ENCODE measurements around the gene CTDP1.
"Not testable (repeated sequence)": the region's sequence is repeated elsewhere in the genome, so short reads cannot be mapped to it uniquely, and the experiment has no call there.

The CTDP1 gene

GRCh38 chr18:79740521-79741361, 61.1 kb downstream of the CTDP1 start:
- DNase-seq (ENCODE audit: low spot score): no peak

DNA sequence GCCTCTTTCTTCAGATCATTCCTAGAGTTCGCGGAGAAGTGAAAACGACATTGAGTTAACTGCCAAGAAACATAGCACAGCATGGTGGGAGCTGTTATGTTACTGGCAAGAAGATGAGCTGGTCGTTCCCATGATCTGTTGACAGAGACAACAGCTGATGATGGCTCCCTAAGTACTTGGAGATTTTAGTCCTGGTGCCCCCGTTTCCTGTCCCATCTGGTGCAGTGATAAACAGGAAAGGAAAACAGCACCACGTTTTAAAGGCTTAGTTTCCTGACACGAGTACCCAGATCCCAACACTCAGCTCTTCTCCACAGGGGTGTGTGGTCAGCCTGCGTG, 61.7 kb downstream of the CTDP1 start:
- DNase-seq (ENCODE audit: low spot score): no peak

GRCh38 chr18:79742076-79742475, 62.5 kb downstream of the CTDP1 start:
- DNase-seq (ENCODE audit: low spot score): no peak

- no peak for DNase-seq (ENCODE audit: low spot score)
These were observed 65.0 kb downstream of the CTDP1 start for GRCh38 chr18:79744625-79745024.

- no peak for DNase-seq (ENCODE audit: low spot score)
These were observed 67.1 kb downstream of the CTDP1 start for GRCh38 chr18:79746730-79747129.

DNA sequence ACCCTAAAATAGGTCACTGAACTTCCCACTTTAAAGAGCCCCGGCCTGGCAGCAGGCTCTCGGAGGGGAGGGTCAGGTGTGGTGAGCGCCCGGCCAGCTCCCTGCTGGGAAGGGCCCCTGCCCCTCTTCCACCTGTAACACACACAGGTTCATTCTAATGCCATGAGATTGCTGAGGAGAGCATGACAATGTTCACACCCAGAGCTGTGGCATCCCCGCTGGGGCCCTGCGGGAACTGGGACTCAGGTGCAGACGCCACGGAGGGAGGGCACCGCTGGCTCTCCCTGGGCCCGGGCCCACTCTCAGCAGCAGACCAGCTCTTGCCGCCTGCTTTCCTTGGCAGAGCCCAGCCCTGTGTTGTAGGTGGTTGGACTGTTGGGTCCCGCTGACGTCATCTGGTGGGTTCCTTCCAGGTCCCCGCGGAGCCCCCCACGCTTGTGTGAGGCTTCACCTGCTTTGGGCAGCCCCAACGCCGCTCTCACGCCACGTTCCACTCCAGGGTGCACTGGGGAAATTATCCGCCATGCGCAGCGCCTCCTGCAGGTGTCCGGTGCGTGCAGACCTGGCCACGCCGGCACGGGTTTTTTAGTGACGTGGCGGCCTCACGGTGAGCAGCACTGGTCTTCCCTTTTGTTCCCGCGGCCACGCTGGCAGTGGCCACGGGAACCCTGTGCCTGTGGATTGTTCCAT, 67.7 kb downstream of the CTDP1 start:
- no peak for DNase-seq (ENCODE audit: low spot score)

DNA sequence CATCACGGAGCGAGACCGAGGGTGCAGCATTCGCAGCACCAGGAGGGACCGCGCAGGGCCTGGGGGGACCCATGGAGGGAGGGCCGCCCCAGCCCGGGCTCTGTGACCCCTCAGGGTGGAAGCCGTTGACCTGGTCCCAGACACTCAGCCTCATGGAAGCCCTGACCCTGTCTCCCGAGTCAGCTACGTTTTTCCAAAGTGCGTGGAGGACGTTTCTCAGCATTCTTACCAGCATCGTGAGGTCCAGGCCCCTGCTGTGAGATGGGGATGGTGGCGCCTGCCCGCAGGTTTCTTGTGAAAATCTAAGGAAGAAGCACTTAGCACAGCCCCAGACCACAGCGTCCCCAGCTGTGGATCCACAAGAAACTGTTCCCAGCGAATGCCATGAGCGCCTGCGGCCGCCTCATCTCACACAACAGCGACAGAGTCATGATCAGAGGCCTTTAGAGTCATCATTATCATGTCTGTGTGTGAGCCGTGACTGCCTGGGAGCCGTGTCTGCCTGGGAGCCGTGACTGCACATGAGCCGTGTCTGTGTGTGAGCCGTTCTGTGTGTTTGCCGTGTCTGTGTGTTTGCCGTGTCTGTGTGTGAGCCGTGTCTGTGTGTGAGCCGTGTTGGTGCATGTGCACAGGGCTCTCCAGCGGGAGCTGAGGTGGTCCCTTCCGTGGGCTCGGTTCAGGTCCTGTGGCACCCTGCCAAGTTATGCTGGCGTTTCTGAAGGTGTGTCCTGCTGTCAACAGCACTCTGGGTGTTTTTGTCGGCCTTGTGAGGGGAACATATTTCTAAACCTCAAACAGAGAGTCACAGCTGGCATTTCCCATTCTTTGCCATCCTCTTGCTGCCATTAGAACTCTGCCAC, 68.9 kb downstream of the CTDP1 start:
- DNase-seq (ENCODE audit: low spot score): no peak

DNA sequence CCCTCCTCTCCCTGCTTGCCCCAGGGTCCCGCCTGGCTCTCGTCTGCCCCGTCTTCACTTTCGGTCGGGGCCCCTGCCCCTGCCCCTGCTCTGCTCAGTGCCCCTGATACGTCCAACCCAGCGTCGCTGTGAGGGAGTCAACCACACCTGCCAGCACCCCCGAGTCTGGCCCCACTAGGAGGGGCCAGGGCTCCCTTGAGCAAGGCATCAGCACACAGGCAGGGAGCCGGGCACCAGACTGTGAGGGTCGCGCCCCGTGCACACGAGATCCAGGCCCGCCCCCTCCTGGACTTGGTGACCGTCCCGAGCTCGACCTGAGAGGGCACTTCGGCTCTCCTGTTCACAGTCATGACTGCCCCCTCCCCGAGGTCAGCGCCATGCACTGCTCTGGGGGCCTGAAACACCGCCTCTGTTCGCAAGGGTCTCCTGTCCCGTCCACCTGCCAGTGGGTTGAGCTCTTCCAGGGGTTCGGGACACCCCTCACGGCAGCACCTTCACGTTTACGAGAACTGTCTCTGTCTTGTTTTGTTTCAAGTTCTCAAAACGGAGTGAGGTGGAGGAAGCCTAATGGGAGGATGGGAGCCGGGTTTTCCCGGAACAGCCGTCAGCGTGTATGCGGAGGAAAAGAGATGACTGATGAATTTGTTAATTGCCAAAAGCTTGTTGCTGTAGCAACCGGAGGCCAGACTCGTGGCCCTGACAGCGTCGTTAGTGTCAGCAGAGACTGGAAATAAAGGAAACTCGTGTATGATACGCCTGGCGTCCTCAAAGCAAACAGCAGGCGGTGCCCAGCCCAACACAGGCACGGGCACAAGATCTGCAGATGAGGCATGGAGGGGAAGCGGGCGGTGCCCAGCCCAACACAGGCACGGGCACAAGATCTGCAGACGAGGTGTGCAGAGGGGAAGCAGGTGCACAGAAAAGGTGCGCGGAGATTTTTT, 69.9 kb downstream of the CTDP1 start:
- no peak for DNase-seq (ENCODE audit: low spot score)

- no peak for DNase-seq (ENCODE audit: low spot score)
These were observed 71.5 kb downstream of the CTDP1 start for GRCh38 chr18:79750980-79751571.

DNA sequence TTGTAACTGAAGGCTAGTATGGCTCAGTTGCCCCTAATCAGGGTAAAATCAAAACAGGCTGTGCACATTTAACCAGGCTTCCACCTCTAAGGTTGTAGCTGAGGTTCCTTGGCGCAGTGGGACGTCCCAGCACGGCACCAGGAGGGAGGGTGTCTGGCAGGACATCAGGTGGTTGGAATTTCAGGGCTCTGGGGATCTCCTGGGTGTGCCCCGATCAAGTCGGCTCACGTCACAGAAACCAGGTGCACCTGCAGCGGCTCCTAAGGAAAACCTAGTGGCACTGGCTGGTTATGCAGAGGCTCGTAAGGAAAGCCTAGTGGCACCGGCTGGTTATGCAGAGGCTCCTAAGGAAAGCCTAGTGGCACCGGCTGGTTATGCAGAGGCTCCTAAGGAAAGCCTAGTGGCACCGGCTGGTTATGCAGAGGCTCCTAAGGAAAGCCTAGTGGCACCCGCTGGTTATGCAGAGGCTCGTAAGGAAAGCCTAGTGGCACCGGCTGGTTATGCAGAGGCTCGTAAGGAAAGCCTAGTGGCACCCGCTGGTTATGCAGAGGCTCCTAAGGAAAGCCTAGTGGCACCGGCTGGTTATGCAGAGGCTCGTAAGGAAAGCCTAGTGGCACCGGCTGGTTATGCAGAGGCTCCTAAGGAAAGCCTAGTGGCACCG, 72.4 kb downstream of the CTDP1 start:
- not testable (repeated sequence) for DNase-seq (ENCODE audit: low spot score)

DNA sequence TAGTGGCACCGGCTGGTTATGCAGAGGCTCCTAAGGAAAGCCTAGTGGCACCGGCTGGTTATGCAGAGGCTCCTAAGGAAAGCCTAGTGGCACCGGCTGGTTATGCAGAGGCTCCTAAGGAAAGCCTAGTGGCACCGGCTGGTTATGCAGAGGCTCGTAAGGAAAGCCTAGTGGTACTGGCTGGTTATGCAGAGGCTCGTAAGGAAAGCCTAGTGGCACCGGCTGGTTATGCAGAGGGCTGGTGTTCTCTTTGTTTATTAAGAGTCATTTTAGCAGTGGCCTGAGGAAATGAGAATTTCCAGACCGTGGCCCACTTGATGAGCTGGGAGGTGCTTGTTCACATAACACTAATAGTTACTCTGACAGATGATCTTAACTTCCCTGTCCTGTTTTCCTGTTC, 73.3 kb downstream of the CTDP1 start:
- not testable (repeated sequence) for DNase-seq (ENCODE audit: low spot score)

- DNase-seq (ENCODE audit: low spot score): no peak
These were observed 73.8 kb downstream of the CTDP1 start for GRCh38 chr18:79753391-79753851.

DNA sequence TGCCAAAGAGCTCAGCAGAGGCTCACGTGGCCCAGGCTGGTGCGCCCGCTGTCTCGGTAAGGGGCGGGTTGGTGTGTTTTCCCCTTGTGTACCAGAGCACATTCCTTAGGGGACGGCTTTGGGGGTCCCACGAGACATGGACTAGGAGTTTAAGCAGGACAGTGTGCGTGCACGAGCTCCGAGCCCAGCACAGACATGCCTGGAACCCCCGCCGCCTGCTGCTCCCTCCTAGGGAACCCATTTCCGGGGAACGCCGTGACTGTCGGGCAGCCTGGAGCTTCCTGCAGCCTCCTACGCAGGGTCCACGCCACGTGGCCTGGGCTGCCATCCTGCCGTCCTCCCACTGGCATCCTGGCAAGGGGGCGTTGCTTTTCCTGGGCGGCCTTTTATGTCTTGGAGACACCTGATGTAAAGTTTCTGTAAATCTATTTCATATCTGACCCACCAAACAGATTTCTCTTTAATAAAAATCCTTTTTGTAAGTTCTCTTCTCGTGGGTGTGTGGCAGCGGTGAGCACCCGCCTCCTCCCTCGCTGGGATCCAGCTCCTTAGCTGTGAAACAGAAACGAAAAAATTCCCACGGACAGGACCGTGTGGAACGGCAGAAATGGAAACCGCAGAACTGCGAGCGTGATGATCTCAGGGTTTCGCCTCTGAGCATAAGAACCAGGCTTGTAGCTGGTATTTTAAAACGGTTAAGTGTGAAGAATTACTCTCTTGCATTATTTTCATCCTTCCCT, 74.6 kb downstream of the CTDP1 start:
- DNase-seq (ENCODE audit: low spot score): no peak

DNA sequence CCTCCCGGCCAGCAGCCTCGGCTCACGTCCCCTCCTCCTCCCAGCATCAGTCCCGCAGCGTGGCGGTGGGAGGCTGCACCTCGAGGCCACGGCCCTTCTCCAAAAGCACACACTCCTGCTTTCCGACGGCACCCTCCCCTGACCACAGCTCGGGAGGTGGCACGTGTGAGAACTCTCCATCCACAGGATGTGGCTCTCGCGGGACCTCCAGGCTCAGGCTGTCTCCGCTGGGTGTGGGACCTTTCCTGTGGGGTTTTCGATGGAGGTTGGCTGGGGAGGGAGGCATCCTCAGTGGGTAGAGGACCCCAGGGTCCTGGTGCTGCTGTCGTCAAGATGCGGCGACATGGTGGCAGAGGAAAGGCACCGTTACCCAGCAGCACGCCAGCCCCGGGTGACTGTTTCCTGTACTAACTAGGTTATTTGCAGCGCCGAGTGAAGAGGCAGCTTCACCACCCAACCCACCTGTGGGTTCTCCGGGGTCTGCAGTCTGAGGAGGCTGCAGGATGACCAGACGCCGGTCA, 75.3 kb downstream of the CTDP1 start:
- no peak for DNase-seq (ENCODE audit: low spot score)

DNA sequence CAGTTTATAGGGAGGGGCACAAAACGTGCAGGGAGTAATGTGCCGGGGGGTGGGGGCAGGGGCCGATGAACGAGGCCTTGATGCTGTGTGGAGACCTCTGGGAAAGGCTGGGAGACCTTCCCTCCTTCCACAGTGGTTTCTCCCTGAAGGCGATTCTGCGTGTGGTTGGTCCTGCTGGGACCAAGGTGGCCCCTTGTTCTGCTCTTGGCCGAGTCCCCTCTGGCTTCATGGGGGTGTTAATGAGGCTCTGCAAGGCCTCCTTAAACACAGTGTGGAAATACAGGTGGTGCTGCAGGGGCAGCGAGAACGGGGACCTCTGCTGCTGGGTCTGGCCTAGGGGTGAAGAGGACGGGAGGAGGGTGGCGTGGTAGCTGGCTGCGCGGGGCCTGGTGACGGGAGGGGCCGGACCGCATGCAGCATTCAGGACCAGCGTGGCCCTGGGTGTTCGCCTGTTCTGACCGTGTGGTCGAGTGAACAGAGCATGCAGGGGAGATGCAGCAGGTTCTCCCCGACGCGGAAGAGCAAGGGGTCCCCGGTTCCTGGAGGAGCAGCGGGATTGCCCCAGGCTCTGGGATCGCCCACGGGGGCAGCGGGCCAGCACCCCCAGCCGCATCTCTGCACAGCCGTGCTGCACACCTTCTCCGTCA, 76.0 kb downstream of the CTDP1 start:
- DNase-seq (ENCODE audit: low spot score): no peak

- DNase-seq (ENCODE audit: low spot score): no peak
These were observed 76.5 kb downstream of the CTDP1 start for GRCh38 chr18:79756143-79756500.

GRCh38 chr18:79756826-79757225, 77.2 kb downstream of the CTDP1 start:
- DNase-seq (ENCODE audit: low spot score): no peak

- DNase-seq (ENCODE audit: low spot score): no peak
These were observed 80.7 kb downstream of the CTDP1 start for GRCh38 chr18:79760348-79760747.

DNA sequence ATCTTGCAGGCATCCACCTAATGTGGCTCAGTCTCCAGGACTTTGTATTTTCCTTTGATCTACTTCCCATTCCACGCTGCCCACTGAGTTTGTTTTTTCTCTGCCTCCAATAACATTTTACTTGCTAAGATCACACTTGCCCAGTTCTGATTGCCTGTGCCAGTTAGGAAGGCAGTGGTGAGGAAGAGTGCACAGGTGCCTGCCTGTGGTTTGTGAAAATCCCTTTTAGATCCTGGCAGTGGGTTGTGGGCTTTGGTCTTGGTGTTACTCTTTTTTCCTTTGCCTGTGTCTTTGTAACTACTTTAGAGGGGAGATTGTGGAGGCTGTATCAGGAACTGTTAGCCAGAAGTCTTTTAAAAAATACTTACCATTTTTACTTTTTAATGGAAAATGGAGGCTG, 81.3 kb downstream of the CTDP1 start:
- DNase-seq (ENCODE audit: low spot score): no peak
